ENCODE measurements around the gene PRUNE2.

GRCh38 chr9:76944011-76944410 lies 38.1 kb upstream of the PRUNE2 start:
- no peak for TF ChIP-seq CTCF (IDR thresholded peaks at IDR 0.05; ENCODE audit: low read depth, low read length, poor library complexity, severe bottlenecking)
- TF ChIP-seq EZH2phosphoT487 (IDR thresholded peaks at IDR 0.05; ENCODE audit: borderline replicate concordance, low read length), result no peak
